ENCODE measurements around the gene ELP4.
"Not testable (repeated sequence)": the region's sequence is repeated elsewhere in the genome, so short reads cannot be mapped to it uniquely, and the experiment has no call there.

ELP4 gene

DNA sequence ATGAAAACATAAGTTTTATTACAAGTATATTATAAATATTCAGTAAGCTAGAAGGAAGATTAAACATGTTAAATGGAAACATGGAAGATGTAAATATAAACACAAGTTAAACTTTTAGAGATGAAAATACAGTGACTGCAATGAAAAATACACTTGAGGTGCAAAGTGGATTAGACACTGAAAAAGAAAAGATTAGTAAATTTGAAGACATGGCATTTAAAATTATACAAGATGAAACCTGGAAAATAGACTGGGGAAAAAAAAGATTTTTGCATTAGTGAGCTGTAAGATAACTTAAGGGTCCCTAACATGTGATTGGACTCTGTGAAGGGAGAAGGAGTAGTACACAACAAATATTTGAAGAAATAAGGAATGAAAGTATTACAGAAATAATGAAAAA, 33.3 kb downstream of the ELP4 start:
- DNase-seq (ENCODE audit: low spot score): no peak

DNA sequence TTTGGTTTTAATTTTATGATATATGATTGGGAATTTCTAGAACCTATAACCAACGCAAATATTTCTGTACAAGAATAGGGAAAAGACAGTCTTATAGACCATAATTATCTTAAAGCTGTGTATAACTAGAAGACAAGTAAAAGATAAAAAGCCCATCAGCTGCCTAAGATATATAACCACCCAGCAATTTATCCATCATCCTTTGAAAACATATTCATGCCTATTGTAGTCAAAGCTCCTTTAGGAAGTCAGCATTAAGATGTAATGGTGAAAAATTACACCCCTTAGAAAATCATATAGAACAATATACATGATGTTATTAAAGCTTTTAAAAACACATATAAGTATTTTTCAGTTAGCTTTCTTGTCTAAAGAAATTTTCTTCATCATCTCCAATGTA, 46.4 kb downstream of the ELP4 start:
- no peak for DNase-seq (ENCODE audit: low spot score)

DNA sequence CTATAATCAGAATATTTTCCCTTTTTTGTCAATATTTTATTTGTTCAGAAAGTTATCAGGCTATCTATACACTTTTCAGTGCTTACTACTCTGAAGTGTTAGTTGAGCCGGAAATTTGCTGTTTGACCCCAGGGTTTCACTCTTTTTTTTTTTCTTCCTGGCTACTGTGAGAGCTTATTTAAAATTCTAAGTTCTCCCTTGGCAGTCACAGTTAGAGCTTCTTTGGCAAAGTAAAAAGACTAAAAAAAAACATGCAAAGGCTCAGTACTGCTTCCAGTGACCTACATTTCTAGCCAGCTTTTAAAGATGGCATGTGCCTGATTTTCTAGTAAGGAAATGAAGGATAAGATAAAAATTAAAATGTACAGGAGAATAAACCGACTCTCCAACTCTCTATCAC, 48.4 kb downstream of the ELP4 start:
- DNase-seq (ENCODE audit: low spot score): no peak

DNA sequence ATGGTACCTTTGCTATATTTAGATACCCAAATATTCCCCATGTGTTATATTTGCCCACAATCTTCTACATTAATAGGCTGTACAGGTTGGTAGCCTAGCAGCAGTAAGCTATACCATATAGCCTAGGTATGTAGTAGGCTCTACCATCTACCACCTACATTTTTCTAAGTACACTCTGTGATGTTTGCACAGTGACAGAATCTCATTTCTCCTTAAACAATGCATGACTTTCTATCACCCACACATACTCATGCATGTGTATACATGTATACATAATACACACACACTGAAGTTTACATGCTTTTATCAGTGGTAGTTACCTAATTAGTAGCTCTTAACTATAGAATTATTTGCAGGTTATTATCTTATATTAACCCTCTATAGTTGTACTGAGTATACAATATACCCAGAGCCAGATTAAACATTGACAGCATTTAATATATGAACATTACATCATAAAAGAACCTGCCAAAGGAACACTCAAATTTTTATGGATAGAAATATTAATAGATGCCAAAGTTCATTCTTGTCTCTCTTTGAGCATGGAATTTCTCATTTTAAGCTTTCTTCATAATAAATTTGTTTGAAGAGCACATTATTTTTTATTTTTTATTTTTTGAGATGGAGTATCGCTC, 51.4 kb downstream of the ELP4 start:
- no peak for DNase-seq (ENCODE audit: low spot score)

DNA sequence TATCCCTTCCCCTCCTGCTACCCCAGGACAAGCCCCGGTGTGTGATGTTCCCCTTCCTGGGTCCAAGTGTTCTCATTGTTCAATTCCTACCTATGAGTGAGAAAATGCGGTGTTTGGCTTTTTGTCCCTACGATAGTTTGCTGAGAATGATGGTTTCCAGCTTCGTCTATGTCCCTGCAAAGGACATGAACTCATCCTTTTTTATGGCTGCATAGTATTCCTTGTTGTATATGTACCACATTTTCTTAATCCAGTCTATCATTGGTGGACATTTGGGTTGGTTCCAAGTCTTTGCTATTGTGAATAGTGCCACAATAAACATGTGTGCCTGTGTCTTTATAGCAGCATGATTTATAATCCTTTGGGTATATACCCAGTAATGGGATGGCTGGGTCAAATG, 55.0 kb downstream of the ELP4 start:
- not testable (repeated sequence) for DNase-seq (ENCODE audit: low spot score)

DNA sequence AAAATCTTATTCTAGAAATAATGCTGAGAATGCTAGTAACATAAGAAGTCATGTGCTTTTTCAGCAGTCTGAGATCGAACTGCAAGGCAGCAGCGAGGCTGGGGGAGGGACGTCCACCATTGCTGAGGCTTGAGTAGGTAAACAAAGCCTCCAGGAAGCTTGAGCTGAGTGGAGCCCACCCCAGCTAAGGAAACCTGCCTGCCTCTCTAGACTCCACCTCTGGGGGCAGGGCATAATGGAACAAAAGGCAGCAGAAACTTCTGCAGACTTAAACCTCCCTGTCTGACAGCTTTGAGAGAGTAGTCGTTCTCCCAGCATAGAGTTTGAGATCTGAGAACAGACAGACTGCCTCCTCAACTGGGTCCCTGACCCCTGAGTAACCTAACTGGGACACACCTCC, 64.6 kb downstream of the ELP4 start:
- not testable (repeated sequence) for DNase-seq (ENCODE audit: low spot score)

DNA sequence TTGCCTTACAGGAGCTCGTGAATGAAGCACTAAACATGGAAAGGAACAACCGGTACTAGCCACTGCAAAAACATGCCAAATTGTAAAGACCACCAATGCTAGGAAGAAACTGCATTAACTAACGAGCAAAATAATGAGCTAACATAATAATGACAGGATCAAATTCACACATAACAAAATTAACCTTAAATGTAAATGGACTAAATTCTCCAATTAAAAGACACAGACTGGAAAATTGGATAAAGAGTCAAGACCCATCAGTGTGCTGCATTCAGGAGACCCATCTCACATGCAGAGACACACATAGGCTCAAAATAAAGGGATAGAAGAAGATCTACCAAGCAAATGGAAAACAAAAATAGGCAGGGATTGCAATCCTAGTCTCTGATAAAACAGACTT, 66.2 kb downstream of the ELP4 start:
- DNase-seq (ENCODE audit: low spot score): not testable (repeated sequence)

DNA sequence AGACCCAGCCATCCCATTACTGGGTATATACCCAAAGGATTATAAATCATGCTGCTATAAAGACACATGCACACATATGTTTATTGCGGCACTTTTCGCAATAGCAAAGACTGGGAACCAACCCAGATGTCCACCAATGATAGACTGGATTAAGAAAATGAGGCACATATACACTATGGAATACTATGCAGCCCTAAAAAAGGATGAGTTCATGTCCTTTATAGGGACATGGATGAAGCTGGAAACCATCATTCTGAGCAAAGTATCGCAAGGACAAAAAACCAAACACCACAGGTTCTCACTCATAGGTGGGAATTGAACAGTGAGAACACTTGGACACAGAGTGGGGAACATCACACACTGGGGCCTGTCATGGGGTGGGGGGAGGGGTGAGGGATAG, 69.8 kb downstream of the ELP4 start:
- not testable (repeated sequence) for DNase-seq (ENCODE audit: low spot score)

DNA sequence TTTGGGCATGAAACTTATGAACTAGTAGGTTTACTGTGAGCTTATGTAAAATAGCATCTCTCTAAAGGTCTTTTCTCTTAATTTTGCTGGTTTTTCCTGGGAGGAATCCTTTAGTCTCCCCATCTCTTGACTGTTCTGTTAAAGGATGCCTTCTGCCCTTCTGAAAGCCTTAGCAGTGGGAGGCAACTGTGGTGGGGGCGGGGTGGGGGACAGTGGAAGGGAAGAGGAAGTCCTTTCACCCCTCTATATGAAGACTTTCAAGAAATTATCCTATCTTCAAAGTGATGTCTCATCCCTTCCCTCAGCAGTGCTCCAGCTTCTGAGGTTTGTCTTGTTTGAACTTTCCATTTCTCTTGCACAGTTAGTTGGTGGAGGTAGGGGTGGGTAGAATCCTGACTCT, 73.1 kb downstream of the ELP4 start:
- DNase-seq (ENCODE audit: low spot score): no peak

DNA sequence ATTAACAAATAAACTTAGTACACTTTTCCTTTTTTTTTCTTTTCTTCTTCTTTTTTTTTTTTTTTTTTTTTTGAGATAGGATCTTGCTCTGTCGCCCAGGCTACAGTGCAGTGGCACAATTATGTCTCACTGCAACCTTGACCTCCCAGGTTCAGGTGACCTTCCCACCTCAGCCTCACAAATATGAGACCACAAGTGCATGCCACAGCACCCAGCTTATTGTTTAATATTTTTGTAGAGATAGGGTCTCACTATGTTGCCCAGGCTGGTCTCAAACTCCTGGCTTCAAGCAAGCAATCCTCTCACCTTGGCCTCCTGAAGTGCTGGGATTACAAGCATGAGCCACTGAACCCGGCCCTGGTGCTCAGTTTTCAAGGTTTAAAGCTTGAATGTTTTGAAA, 88.9 kb downstream of the ELP4 start:
- DNase-seq (ENCODE audit: low spot score): no peak

DNA sequence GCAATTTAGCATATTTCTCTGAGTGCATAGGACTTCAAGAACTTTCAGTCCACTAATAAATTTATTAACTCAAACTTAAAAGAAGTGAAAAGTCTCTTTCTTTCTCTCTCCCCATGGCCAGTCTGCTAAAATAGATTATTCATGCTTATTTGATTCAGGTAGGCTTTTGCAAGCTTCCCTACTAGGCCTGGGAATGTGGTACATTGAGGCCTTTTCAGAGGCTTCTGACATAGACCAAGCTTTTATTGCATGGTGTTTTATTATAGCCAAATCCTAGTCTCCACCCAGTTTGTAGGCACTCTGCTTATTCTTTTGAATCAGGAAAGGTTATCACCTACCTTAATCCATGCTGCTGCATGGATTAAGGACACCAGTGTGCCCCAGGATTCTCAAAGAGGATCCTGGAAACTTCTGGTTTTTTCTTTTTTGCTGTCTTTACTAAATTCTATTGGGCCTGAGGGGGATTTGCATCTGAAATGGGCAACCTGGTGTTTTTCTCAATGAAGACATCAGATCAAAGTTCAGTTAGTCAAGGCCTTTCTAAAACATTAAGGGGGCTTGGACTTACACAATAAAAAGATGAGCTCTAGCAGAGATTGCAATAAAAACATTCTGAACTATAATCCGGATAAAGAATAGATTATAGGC, 92.2 kb downstream of the ELP4 start:
- DNase-seq (ENCODE audit: low spot score): no peak

DNA sequence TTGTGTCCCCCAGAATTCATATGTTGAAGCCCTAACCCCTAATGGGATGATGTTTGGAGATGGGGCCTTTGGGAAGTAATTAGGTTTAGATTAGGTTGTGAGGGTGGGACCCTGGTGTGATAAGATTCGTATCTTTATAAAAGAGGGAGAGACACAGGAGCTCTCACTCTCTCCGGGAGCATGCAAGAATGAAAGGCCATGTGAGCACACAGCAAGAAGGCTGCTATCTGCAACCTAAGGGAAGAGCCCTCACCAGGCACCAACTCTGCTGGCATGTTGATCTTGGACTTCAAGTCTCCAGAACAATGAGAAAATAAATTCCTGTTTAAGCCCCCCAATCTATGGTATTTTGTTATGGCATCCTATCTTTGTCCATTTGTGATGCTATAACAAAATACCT, 97.3 kb downstream of the ELP4 start:
- DNase-seq (ENCODE audit: low spot score): no peak

DNA sequence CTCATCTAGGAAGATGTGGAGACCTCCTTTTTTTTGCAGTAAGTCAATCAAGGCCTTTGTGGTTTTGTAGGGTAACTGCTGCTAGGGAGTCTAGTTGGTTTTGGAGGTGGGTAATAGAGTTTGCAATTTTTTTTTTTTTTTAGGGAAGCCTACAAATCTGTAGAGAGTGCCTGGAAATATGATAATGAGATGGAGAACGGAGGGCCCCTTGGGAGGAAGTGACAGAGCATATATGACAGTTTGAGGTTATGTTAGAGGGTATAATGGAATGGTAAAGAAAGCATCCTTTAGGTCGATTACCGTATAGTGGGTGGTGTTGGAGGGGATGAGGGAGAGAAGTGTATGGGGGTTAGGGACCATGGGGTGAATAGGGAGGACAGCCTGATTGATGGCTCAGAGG, 98.3 kb downstream of the ELP4 start:
- DNase-seq (ENCODE audit: low spot score): no peak

DNA sequence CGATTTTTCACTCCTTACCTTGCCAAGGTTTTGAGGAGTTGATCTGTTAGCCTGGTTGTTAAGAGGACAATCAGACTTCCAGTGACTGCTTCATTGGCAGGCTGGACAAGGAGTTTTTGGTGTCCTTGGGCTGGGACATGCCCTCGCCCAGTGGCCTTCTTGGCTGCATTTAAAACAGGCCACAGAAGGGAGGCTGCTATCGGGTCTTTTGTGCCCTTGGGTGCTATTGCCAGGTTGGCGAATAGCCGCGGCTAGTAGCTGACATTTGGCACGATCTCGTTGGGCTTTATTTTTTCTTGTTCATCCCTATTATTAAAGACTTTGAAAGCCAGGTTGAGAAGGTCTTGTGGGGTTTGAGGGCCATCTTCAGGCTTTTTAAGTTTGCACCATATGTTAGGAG, 99.4 kb downstream of the ELP4 start:
- DNase-seq (ENCODE audit: low spot score): no peak

DNA sequence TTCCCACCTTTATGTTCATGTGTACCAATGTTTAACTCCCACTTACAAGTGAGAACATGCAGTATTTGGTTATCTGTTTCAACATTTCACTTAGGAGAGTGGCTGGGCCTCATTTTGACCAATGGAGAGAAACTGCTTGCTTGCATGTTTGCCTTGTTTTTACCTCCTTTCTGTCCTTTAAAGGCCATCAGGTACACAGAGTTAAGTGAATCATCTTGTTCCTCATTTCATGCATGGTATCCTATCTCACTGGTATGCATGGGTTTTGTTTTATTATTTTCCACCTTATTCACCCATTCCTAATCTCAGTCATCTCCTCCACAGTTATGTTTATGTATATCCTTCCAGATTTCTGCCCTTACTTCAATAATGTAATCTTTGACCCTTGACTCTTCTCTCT, 101.0 kb downstream of the ELP4 start:
- DNase-seq (ENCODE audit: low spot score): no peak

DNA sequence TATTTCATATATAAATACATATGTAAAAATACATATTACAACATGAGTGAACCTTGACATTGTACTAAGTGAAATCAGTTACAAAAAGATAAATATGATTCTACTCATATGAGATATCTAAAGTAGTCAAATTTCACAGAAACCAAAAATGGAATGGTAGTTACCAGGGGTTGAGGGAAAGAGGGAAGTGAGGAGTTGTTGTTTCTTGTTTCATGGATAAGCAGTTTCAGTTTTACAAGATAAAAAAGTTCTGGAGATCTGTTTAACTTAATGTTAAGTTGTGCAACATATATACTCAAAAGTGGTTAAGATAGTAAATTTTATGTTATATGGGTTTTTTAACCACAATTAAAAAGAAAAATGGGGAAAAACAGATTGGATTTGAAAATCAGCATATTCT, 107.7 kb downstream of the ELP4 start:
- no peak for DNase-seq (ENCODE audit: low spot score)

DNA sequence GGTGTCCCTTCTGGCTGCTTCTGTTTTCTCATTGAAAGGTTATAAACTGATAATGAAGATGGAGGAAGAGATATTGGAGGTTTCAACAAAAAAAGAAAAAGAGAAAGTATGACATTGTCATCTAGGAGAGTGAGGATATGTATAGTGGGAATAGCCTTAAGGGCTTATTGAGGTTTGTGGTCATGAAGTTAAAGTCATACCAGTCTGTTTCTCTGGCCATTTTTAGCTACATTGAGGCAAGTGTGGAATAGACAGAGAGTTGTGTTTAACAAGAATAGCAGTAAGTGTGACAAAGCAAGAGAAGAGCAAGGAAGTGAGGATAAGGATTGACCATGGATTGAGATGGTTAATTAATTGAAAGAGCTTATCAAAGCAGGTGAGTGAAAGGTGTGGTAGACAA, 110.4 kb downstream of the ELP4 start:
- DNase-seq (ENCODE audit: low spot score): no peak

DNA sequence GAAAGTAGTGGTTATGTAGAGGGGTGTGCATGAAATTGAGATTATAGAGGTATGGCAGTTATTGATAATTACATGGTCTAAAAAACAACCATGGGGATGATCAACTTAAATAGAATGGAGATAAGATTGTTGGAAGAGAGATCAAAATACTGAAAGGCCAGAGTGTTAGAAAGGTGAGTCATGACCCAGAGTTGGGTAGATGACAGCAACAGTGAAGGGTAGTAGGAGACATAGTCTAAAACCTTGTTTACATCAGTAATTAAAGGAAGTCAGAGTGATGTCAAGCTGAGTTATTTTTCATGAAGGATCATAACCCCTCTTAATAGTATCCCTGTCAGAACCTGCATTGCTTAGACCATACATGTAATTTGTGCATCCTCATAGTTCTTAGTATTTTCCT, 110.9 kb downstream of the ELP4 start:
- no peak for DNase-seq (ENCODE audit: low spot score)

DNA sequence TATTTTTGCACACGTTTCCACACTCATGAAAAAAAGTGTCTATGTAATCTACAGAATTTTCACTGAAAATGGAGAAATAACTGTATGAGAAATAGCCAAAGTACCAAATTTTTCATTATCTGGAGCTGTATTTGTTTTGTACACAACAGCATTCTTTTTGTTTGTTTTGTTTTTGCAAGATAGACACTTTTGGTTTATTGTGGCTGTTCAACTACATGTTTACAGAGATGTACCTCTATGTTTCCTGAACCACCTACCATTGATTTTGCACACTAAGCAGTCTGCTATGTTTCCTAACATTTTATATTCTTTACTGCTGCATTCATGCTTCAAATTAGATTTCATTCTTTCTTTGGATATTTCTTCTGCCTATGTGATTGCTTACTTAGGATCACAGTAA, 116.3 kb downstream of the ELP4 start:
- DNase-seq (ENCODE audit: low spot score): no peak

DNA sequence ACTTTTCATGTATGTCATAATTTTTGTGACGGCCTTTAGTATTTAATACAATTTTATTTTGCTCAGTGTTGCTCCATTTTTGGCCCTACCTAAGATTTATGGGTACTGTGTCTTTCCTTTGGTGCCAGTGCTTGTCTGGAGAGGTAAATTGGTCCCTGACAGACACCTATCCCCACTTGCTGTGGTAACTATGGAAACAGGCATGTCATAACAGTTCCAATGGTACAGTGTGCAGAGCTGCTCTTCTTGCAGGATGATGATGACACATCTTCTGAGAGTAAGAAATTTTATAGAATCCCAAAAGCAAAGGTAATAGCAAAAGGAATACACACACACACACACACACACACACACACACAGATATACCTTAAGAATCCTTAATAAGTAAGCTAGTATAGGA, 118.5 kb downstream of the ELP4 start:
- no peak for DNase-seq (ENCODE audit: low spot score)

DNA sequence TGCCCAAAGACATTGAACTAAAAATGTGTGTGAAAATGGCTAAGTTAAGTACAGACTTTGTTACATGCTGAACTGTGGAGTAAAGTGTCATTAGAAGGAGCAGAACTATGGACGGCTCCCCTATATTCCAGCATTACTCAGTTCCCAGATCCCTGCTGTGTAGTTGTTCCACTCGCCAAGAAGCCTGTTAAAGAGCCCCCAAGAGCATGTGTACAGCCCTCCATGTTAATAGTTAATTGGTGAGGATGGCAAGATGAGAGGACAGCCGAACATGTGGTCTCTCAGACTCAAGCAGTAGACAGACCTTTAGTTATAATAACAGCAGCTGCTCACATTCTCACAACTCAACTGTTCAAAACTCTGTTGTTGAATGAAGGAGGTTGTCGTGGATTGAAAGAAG, 127.4 kb downstream of the ELP4 start:
- DNase-seq (ENCODE audit: low spot score): no peak

DNA sequence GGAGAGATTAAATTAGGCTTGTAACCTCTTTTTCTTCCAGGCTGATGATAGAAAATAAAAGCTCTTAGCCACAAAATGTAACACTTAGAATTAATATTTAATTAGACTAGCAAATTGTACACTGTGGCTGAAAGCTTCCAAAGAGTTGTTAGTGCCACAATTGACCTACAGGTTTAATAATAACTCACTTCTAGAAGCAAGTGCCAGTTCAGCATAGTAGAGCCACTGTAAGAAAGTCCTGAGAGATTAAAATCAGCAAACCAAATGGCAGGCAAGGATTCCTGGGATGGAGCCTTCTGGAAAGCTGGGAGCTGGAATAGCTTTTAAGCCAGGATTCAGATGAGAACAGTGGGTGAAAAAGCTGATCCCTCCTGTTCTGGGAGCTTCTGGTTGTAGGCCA, 131.0 kb downstream of the ELP4 start:
- DNase-seq (ENCODE audit: low spot score): peak; percentile 34

DNA sequence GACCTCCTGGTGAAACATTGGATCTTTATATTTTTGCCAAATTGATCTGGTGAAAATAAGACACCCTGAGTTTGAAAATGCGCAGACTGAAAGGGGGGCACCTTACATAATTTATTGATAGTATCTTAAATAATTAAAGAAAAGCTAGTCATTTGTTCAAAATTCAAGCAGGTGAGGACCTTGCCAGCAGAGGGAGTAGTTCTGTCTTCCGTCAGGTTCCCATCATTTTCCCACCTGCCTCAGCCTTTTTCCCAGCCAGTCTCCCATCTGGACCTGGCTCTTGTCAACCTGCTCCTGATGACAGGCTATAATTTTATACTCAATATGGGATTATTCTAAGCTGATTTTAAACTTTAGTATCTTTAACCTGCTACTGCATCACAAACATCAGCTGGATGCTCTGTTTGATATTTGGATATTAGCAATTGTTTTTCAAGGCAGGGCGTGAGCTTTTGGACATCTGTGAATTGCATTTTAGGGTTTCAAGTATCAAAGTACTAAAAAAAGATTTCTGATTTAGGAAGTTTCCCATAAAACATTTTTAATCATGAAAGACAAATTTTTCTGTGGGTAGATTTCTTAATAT, 132.0 kb downstream of the ELP4 start:
- DNase-seq (ENCODE audit: low spot score): peak; percentile 63

DNA sequence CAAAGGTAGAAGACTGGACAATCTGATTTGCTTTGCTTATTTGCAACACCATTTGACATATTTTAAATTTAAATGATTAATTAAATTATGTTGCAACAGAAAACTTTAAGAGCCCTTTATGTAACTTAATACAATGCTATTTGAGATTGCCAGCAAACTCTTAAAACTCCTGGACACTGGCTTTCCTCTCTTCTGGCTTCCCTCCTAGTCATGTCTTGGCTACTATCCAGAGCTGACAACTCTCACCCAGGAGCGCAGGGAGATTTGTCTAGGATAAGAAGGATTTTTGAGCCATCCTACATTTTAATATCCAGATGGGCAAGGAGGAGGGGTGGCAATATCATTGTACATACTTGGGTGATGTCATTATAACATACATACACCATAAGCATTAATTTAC, 134.3 kb downstream of the ELP4 start:
- peak; percentile 61 for DNase-seq (ENCODE audit: low spot score)
